Lower leg skin (tissue), 3 donors: Measurements from ENCODE around the gene FUBP1.

ENCODE experiments used
- CTCF ChIP-seq, 3 donors: fragments of 450-650 bp; IDR thresholded peaks; one replicate each; pipeline ENCODE4 v1.5.1; 2016; ENCODE audit warnings: antibody characterized with exemption in 3 of 3, mild to moderate bottlenecking in 3 of 3, moderate library complexity in 2 of 3
- POLR2A ChIP-seq, 2 donors: fragments of 450-650 bp; IDR thresholded peaks; one replicate each; pipeline ENCODE4 v1.6.1; 2016 to 2017; ENCODE audit warnings: antibody characterized with exemption in 2 of 2, mild to moderate bottlenecking in 1 of 2, moderate library complexity in 1 of 2

- TF ChIP-seq POLR2A (IDR thresholded peaks at IDR 0.05), result no peak
- no peak for TF ChIP-seq CTCF (IDR thresholded peaks at IDR 0.05)
These were observed 17.5 kb downstream of the FUBP1 start for GRCh38 chr1:77961392-77961791.
